Measurements from ENCODE around the gene KBTBD12.

Gene KBTBD12

DNA sequence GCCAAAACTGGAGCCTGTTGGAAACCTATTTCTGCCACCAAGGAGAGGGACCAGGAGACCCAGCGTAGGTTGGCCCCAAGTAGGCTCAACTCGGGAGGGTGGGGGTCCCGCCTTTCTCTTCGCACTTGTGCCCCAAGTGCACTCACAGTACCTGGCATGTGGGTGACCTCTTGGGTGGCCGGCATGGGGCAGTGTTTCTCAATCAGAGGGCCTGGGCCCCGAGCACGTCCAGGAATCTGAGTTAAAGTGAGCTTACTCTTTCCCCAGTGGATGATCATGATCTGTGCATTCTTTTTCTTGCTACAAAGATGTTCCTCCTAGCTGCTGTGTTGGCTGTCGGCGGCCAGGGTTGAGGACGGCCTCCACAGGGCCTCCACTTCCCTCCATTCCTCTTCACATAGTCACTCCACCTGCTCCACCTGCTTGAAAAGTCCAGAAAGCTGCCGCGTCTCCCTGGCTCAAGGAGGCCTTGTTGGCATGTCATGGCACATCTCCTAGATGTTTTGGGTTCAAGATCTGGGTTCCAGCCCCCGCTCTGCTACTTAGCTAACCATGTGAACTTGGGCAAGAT, 70.7 kb downstream of the KBTBD12 start:
- FAIRE-seq (no peak), DNase-seq (ENCODE audit: insufficient read length, low spot score) (no peak)
- no peak for TF ChIP-seq TAF1 (IDR thresholded peaks at IDR 0.05; ENCODE audit: low read depth, low read length)

DNA sequence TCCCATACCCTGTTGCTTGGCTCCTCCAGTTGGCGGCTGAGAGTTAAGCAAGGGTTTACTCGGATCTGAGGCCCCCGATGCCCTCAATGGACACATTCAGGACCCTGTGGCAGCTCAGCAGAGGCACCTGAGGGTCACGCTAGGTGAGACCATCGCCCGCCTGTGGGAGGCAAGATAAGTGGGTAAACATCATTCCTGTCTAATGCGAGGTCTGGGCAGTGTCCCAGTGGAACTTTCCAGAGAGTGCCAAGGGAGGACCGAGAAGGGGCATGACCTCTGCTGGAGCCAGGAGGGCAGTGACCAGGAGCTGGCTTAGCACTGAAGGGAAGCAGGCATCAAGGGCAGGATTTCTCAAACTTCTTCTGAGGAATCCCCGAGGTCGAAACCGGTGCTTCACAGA, 71.8 kb downstream of the KBTBD12 start:
- FAIRE-seq (no peak), DNase-seq (ENCODE audit: insufficient read length, low spot score) (no peak)
- no peak for TF ChIP-seq POLR2AphosphoS5 (IDR thresholded peaks at IDR 0.05; ENCODE audit: low read depth, low read length)
- TF ChIP-seq POU2F2 (IDR thresholded peaks at IDR 0.05; ENCODE audit: low read depth, low read length) = no peak
- TF ChIP-seq PAX5 (IDR thresholded peaks at IDR 0.05; ENCODE audit: insufficient read depth, low read length, severe bottlenecking) = no peak
- no peak for TF ChIP-seq POLR2A (IDR thresholded peaks at IDR 0.05; ENCODE audit: low read depth, low read length)
- no peak for TF ChIP-seq SPI1 (IDR thresholded peaks at IDR 0.05; ENCODE audit: low read depth, low read length)
- no peak for TF ChIP-seq TAF1 (IDR thresholded peaks at IDR 0.05; ENCODE audit: low read depth, low read length)

DNA sequence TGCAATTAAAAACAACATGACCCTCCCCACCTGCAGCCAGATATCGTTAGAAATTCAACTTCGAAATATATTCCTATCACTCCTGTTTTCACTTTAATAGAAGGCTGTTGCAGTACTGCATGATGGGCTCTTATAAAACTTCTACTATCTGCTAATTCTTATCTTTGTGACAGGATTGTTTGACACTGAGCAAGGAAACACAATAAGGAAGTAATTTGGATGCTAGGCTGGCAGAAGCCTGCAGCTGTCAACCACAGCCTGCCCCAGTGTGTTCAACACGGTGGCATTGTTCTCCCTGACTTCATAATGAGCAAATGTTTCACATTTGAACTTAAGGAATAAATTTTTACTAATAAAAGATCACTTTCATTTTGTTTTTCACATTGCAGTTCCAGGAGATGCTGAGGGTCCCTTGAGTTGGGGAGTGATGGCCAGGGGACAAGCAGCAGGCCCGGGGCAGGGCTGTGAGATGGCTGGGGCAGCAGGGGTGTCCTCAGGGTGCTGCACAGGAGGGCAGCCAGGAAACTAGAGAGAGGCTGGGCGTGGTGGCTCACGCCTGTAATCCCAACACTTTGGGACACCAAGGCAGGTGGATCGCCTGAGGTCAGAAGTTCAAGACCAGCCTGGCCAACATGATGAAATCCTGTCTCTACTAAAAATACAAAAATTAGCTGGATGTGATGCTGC, 72.4 kb downstream of the KBTBD12 start:
- no peak for DNase-seq (ENCODE audit: insufficient read length, low spot score)
- TF ChIP-seq POLR2AphosphoS5 (IDR thresholded peaks at IDR 0.05; ENCODE audit: low read depth, low read length) (no peak), SPI1 (IDR thresholded peaks at IDR 0.05; ENCODE audit: low read depth, low read length) (no peak), TAF1 (IDR thresholded peaks at IDR 0.05; ENCODE audit: low read depth, low read length) (no peak), POLR2A (IDR thresholded peaks at IDR 0.05; ENCODE audit: low read depth, low read length) (no peak), POU2F2 (IDR thresholded peaks at IDR 0.05; ENCODE audit: low read depth, low read length) (no peak), PAX5 (IDR thresholded peaks at IDR 0.05; ENCODE audit: insufficient read depth, low read length, severe bottlenecking) (no peak)
- FAIRE-seq = no peak

DNA sequence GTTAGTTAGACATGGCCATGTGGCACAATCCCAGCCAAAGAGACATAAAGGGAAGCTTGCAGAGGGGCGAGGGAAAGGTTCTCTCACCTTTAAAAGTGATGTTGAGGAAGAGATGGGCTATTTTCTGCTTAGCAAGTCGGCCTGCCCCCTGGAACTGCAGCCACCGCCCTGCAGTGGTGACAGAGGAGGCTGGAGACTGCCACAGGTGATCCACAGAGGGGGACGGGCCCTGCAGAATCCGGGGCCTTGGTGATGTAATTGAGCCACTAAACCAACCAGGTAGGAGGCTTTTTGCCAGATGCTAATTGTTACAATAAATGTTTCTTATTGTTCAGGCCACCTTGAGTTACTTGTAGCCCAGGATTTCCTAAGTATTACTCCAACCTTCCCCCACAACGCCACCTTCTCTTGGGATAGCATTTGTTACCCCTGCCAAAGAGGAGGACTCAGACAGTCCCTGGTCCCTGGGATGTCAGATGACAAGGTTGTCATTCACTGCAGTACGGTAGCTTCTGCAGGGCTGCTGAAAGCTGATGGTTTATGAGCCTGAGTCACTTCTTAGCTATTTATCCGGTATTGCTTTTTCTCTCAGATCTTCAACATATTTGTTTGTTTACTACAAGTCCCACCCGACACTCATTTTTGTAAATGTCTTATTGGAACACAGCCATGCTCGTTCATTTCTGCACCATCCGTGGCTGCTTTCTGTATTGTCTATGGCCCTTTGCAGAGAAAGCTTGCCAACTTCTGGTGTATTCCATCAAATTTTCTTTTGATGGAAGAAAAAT, 73.9 kb downstream of the KBTBD12 start:
- no peak for TF ChIP-seq PAX5 (IDR thresholded peaks at IDR 0.05; ENCODE audit: insufficient read depth, low read length, severe bottlenecking)
- no peak for TF ChIP-seq POLR2AphosphoS5 (IDR thresholded peaks at IDR 0.05; ENCODE audit: low read depth, low read length)
- no peak for TF ChIP-seq POLR2A (IDR thresholded peaks at IDR 0.05; ENCODE audit: low read depth, low read length)
- TF ChIP-seq TAF1 (IDR thresholded peaks at IDR 0.05; ENCODE audit: low read depth, low read length) = no peak
- TF ChIP-seq POU2F2 (IDR thresholded peaks at IDR 0.05; ENCODE audit: low read depth, low read length) = no peak
- TF ChIP-seq SPI1 (IDR thresholded peaks at IDR 0.05; ENCODE audit: low read depth, low read length) = no peak
- DNase-seq (ENCODE audit: insufficient read length, low spot score) (no peak), FAIRE-seq (no peak)

DNA sequence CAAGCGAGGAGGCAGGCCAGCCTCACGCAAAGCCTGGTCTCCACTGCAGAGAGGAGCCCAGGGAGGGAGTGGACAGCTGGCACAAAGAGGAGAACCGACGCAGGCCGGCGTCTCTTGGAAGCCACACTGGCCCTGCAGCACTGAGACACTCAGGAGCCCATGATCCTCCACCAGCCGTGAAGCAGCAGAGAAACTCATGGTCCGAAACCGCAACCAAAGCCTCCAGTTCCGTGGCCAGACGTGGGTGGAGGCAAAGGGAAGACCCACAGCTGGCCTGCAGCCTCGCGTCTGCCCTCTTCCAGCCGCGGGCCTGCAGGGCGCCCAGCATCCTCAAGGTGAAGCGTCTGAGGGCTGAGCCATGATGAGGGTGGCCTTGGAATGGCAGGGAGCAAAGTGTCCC, 75.0 kb downstream of the KBTBD12 start:
- no peak for TF ChIP-seq POLR2AphosphoS5 (IDR thresholded peaks at IDR 0.05; ENCODE audit: low read depth, low read length)
- DNase-seq (ENCODE audit: insufficient read length, low spot score) (no peak), FAIRE-seq (no peak)

DNA sequence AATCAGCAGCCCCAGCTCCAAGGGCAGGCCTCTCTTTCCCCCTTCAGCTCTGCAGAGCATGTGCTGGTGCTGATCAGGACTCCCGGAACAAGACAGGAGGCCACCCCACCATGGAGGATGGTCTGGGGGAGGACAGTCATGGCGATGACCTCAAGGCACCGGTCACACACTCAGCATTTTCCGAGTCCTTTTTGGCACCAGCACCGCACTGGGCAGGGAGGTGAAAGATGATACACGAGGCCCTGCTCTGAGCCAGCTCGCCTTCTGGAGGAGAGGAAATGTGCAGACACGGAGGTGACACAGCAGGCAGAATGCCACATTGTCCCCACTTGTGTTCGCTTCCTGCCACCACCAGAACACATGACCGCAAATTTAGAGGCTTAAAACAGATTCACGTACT, 75.4 kb downstream of the KBTBD12 start:
- FAIRE-seq = no peak
- no peak for DNase-seq (ENCODE audit: insufficient read length, low spot score)
- TF ChIP-seq POU2F2 (IDR thresholded peaks at IDR 0.05; ENCODE audit: low read depth, low read length) = no peak
- TF ChIP-seq PAX5 (IDR thresholded peaks at IDR 0.05; ENCODE audit: insufficient read depth, low read length, severe bottlenecking) = no peak
- no peak for TF ChIP-seq SPI1 (IDR thresholded peaks at IDR 0.05; ENCODE audit: low read depth, low read length)
- no peak for TF ChIP-seq POLR2A (IDR thresholded peaks at IDR 0.05; ENCODE audit: low read depth, low read length)
- TF ChIP-seq TAF1 (IDR thresholded peaks at IDR 0.05; ENCODE audit: low read depth, low read length) = no peak
- no peak for TF ChIP-seq POLR2AphosphoS5 (IDR thresholded peaks at IDR 0.05; ENCODE audit: low read depth, low read length)

DNA sequence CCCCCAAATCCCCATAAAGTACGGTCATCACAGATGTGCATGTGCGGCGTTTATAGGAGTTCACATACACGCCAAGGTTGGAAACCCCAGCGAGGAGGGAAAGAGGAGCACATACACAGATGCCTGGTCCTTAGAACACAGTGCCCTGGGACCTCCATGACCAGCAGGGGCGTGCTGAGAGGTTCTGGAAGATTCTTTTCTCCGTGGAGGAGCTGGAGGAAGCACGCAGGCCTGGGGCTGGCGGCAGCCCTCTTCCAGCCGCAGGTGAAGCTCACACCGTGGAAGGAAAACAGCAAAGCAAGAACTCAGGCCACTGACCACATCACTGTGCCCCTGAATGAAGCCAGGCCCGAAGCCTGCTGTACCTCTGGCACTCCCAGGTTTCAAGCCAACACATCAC, 76.2 kb downstream of the KBTBD12 start:
- DNase-seq (ENCODE audit: insufficient read length, low spot score) (no peak), FAIRE-seq (no peak)
- TF ChIP-seq PAX5 (IDR thresholded peaks at IDR 0.05; ENCODE audit: insufficient read depth, low read length, severe bottlenecking) (no peak), POLR2AphosphoS5 (IDR thresholded peaks at IDR 0.05; ENCODE audit: low read depth, low read length) (no peak)

DNA sequence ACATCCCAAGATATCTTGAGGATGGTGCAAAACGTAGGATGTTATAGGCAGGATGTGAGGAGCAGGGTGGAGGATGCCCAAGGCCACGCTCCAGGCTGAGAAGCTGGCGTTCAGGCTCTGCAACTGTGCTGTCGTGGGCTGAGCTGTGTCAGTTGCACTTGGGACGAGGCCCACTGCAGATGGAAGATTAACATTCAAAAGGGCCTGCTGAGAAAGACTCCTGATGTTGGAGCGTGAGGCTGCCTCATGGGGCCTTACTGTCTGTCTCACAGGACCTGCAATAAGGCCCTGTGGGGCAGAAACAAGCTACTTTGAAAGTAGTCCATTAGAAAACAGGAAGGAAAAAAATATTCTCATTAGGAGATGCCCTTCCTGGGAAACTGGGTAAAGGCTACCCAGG, 76.6 kb downstream of the KBTBD12 start:
- no peak for TF ChIP-seq POLR2AphosphoS5 (IDR thresholded peaks at IDR 0.05; ENCODE audit: low read depth, low read length)
- TF ChIP-seq SPI1 (IDR thresholded peaks at IDR 0.05; ENCODE audit: low read depth, low read length) = no peak
- TF ChIP-seq TAF1 (IDR thresholded peaks at IDR 0.05; ENCODE audit: low read depth, low read length) = no peak
- TF ChIP-seq POU2F2 (IDR thresholded peaks at IDR 0.05; ENCODE audit: low read depth, low read length) = no peak
- TF ChIP-seq POLR2A (IDR thresholded peaks at IDR 0.05; ENCODE audit: low read depth, low read length) = no peak
- TF ChIP-seq PAX5 (IDR thresholded peaks at IDR 0.05; ENCODE audit: insufficient read depth, low read length, severe bottlenecking) = no peak
- DNase-seq (ENCODE audit: insufficient read length, low spot score) = no peak
- no peak for FAIRE-seq

DNA sequence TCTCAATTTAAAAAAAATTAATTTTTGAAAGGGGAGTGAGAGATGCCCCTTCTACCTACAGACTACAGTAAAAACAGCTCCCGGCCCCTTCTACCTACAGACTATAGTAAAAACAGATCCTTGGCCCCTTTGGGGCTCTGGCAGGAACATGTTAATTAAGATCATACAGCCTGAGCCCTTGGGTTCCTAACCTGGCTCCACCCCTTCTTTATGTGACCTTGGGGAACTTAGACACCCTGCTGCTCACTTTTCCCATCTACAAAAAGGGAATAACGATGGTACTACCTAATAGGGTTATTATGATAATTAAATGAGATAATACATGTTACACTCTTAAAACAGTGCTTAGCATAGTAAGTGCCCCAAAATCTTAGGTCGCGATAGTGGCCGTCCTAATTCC, 77.1 kb downstream of the KBTBD12 start:
- no peak for DNase-seq (ENCODE audit: insufficient read length, low spot score)
- FAIRE-seq = no peak
- TF ChIP-seq POU2F2 (IDR thresholded peaks at IDR 0.05; ENCODE audit: low read depth, low read length) = no peak
- TF ChIP-seq SPI1 (IDR thresholded peaks at IDR 0.05; ENCODE audit: low read depth, low read length) = no peak
- no peak for TF ChIP-seq POLR2A (IDR thresholded peaks at IDR 0.05; ENCODE audit: low read depth, low read length)

DNA sequence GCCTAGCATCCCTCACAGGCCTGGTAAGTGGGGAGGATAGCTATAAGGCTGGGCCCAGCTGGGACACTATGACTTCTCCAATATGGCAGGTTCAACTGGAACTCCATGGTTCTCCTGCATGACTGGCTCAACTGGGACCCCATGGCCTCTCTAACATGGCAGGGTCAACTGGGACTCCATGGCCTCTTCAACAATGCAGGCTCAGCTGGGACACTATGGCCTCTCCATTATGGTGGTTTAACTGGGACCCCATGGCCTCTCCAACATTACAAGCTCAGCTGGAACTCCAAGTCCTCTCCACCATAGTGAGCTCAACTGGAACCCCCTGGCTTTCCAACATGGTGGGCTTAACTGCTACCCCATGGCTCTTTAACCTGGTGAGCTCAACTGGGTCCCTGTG, 79.0 kb downstream of the KBTBD12 start:
- no peak for TF ChIP-seq POU2F2 (IDR thresholded peaks at IDR 0.05; ENCODE audit: low read depth, low read length)
- TF ChIP-seq TAF1 (IDR thresholded peaks at IDR 0.05; ENCODE audit: low read depth, low read length) = no peak
- no peak for FAIRE-seq

More for the DNA sequence above, 79.0 kb downstream of the KBTBD12 start:
- no peak for DNase-seq (ENCODE audit: insufficient read length, low spot score)

Measured in GM12891 (cell line).